K562 (cell line): ENCODE results near the gene CRACDL. TPM values are rescaled to one million over a fixed set of nuclear protein-coding genes. Genes with fewer than 3 reads are reported as not detected.

ENCODE experiments used
- ATAC-seq: fragments of 200-7000 bp; cut with Tn5 transposase; 3 replicates; pipeline ENCODE4 v1.9.1; 2020; ENCODE audit warnings: moderate library complexity
- BruUV-seq: library from RNA; stranded (reverse); fragments of 400-500 nt; replicated peaks from 2 replicates; lab custom pipeline; 2021; lab: Mats Ljungman, UMichigan
- CTCF ChIA-PET: fragments of 300-600 bp; formaldehyde crosslinking; extraction: SDS; loops from one replicate; lab custom pipeline; 2021; ENCODE audit warnings: low intra/inter-chr PET ratio; lab: Yijun Ruan, JAX
- POLR2A ChIA-PET: fragments of 300-600, 350-650 bp; sonication (Branson Sonifier 250); formaldehyde crosslinking; extraction: SDS; loops from one replicate; lab custom pipeline; 2021; ENCODE audit warnings: antibody characterized with exemption, inconsistent platforms; lab: Yijun Ruan, JAX
- DNase-seq, 4 experiments: peaks; one replicate each; pipeline versions ENCODE4 v3.0.0 to v3.0.0-alpha.2; 2011 to 2018; ENCODE audit warnings: low spot score in 3 of 4, mixed read lengths in 3 of 4; ENCODE audit errors: extremely low read depth in 1 of 4
- FAIRE-seq: peaks from 2 replicates; lab custom pipeline; 2011; peaks lifted over from hg19 to GRCh38; lab: Jason Lieb, UNC
- H2AFZ ChIP-seq: 2 replicates; pipeline ENCODE4 v1.6.0; 2011; ENCODE audit warnings: low read depth, low read length, control low read depth, inconsistent platforms
- H3K27ac ChIP-seq: fragments of 200-600 bp; 3 replicates; pipeline ENCODE4 v1.8.0; 2011; ENCODE audit warnings: low read depth, mild to moderate bottlenecking, control low read depth, inconsistent platforms, low read length, moderate library complexity, mixed read lengths; ENCODE audit errors: extremely low read depth
- H3K27me3 ChIP-seq, 2 experiments: fragments of 300-600 bp in 1 of 2; 2 replicates in 1 of 2; 3 replicates in 1 of 2; pipeline versions ENCODE4 v1.6.0 to v1.8.0; 2011; ENCODE audit warnings: inconsistent platforms in 2 of 2, low read length in 2 of 2, mild to moderate bottlenecking in 1 of 2, mixed read lengths in 1 of 2, moderate library complexity in 1 of 2; ENCODE audit not compliant: control insufficient read depth in 2 of 2, insufficient read depth in 2 of 2
- H3K36me3 ChIP-seq: fragments of 300-600 bp; 3 replicates; pipeline ENCODE4 v1.8.0; 2011; ENCODE audit warnings: mild to moderate bottlenecking, low read length, inconsistent platforms; ENCODE audit not compliant: control insufficient read depth, insufficient read depth
- H3K4me1 ChIP-seq, 2 experiments: fragments of 200-600 bp in 1 of 2; replicated peaks in 1 of 2; 2 replicates in 1 of 2; 3 replicates in 1 of 2; pipeline versions ENCODE4 v1.5.1 to v1.8.0; 2011; ENCODE audit warnings: inconsistent platforms in 2 of 2, low read length in 2 of 2, mild to moderate bottlenecking in 1 of 2, mixed read lengths in 1 of 2, moderate library complexity in 1 of 2; ENCODE audit not compliant: control insufficient read depth in 2 of 2, insufficient read depth in 2 of 2
- H3K4me2 ChIP-seq: 2 replicates; pipeline ENCODE4 v1.6.1; 2011; ENCODE audit warnings: low read length, control low read depth, inconsistent platforms, mixed read lengths; ENCODE audit not compliant: insufficient read depth
- H3K4me3 ChIP-seq: fragments of 200-600 bp; sonication (generic), shearing (Covaris generic); 2 replicates; pipeline ENCODE4 v1.5.1; 2016; ENCODE audit warnings: control low read depth, inconsistent platforms
- H3K79me2 ChIP-seq: fragments of 200-600 bp; 3 replicates; pipeline ENCODE4 v1.8.0; 2011; ENCODE audit warnings: low read length, inconsistent platforms; ENCODE audit not compliant: control insufficient read depth, insufficient read depth
- H3K9ac ChIP-seq, 2 experiments: 2 replicates each; pipeline versions ENCODE4 v1.6.0 to v1.6.1; 2011; ENCODE audit warnings: low read depth in 2 of 2, low read length in 2 of 2, control low read depth in 1 of 2, inconsistent platforms in 1 of 2, mild to moderate bottlenecking in 1 of 2, mixed read lengths in 1 of 2; ENCODE audit not compliant: insufficient read depth in 1 of 2
- H3K9me1 ChIP-seq: one replicate; pipeline ENCODE4 v1.6.0; 2011; ENCODE audit warnings: inconsistent platforms, mild to moderate bottlenecking, low read length, moderate library complexity; ENCODE audit not compliant: control insufficient read depth, insufficient read depth
- H3K9me3 ChIP-seq: replicated peaks from 2 replicates; pipeline ENCODE4 v1.5.1; 2011; ENCODE audit warnings: low read depth, low read length, inconsistent platforms; ENCODE audit not compliant: control insufficient read depth, insufficient read depth
- H4K20me1 ChIP-seq: replicated peaks from 2 replicates; pipeline ENCODE4 v1.6.1; 2011; ENCODE audit warnings: low read length, inconsistent platforms, mixed read lengths; ENCODE audit not compliant: control insufficient read depth, insufficient read depth
- ARHGAP35 ChIP-seq: fragments of 450-650 bp; IDR thresholded peaks from 2 replicates; pipeline ENCODE4 v1.6.1; 2018; ENCODE audit not compliant: partially characterized antibody
- BRCA1 ChIP-seq, 2 experiments: fragments of 450-650 bp in 1 of 2; sonication (generic) in 1 of 2; formaldehyde crosslinking in 1 of 2; IDR thresholded peaks; 2 replicates each; pipeline versions ENCODE4 v1.5.0 to v1.6.1; 2017 to 2020; ENCODE audit warnings: mild to moderate bottlenecking in 1 of 2, missing genetic modification reagents in 1 of 2
- CBFA2T3 ChIP-seq: fragments of 450-650 bp; IDR thresholded peaks from 2 replicates; pipeline ENCODE4 v1.6.1; 2017
- KLF6 ChIP-seq: fragments of 250-450 bp; sonication (Bioruptor Pico); IDR thresholded peaks from 2 replicates; pipeline ENCODE4 v1.4.0; 2020; ENCODE audit warnings: mild to moderate bottlenecking, moderate library complexity, borderline replicate concordance
- NCOA4 ChIP-seq: fragments of 450-650 bp; IDR thresholded peaks from 2 replicates; pipeline ENCODE4 v1.6.1; 2018; ENCODE audit warnings: mild to moderate bottlenecking; ENCODE audit not compliant: partially characterized antibody
- NFXL1 ChIP-seq: fragments of 450-650 bp; formaldehyde crosslinking; IDR thresholded peaks from 2 replicates; pipeline ENCODE4 v1.4.0; 2021; ENCODE audit warnings: mild to moderate bottlenecking
- PHB ChIP-seq: fragments of 250-450 bp; sonication (Bioruptor Pico); IDR thresholded peaks from 2 replicates; pipeline ENCODE4 v1.5.0; 2021
- ZNF511 ChIP-seq: sonication (generic); formaldehyde crosslinking; IDR thresholded peaks from 2 replicates; pipeline ENCODE4 v1.8.0; 2022; ENCODE audit warnings: mild to moderate bottlenecking, missing genetic modification reagents
- WGBS: fragments of 100-300 bp; shearing (Covaris generic); methylation state at CpG from one replicate; pipeline ENCODE4 v1.1.6; 2016; ENCODE audit warnings: low coverage, mixed read lengths; ENCODE audit not compliant: insufficient coverage; ENCODE audit errors: missing lambda C conversion rate; 5-methylcytosine and 5-hydroxymethylcytosine counted together
- in situ Hi-C: fragments of 300-500 bp; cut with MboI; formaldehyde crosslinking; loops from 4 replicates; pipeline ENCODE4 v1.15.0; 2018; ENCODE audit warnings: inconsistent platforms, mixed read lengths
- intact Hi-C: fragments of 100-400 bp; cut with micrococcal nuclease; formaldehyde crosslinking; loops from 2 replicates; pipeline ENCODE4 v1.14.2; 2022
- polyA plus RNA-seq, 8 experiments: library from polyadenylated mRNA; depleted of rRNA in 4 of 8; stranded (reverse) in 5 of 8; unstranded in 3 of 8; fragments of >200 nt; fragmentation: Nextera tagmentation in 2 of 8; fragmentation: Illumina TruSeq in 1 of 8; extraction: Ambion mirVana in 2 of 8; extraction: Trizol in 1 of 8; gene quantifications; 2 replicates each; pipeline versions ENCODE4 v1.2.1 to v1.2.3, GENCODE V29; 2011 to 2014; ENCODE audit warnings: inconsistent platforms in 1 of 8, missing spikeins in 1 of 8
- total RNA-seq, 7 experiments: library from RNA; depleted of rRNA in 6 of 7; stranded (reverse); fragments of >200 nt in 6 of 7; fragmentation: Illumina TruSeq in 2 of 7; extraction: Trizol in 2 of 7; gene quantifications; 2 replicates each; pipeline versions ENCODE4 v1.2.1 to v1.2.3, GENCODE V29; 2011 to 2021; ENCODE audit warnings: low replicate concordance in 1 of 7
- TF ChIP-seq, protein P1 (sequence below): fragments of 150-350 bp; conservative IDR thresholded peaks from 2 replicates; pipeline ENCODE4 v1.6.1; 2014; ENCODE audit warnings: low read length
- TF ChIP-seq, protein P2 (sequence below): fragments of 250-450 bp; sonication (Bioruptor Pico); IDR thresholded peaks from 2 replicates; pipeline ENCODE4 v1.9.0; 2021; ENCODE audit warnings: mild to moderate bottlenecking, inconsistent platforms
- TF ChIP-seq, protein P3 (sequence below): fragments of 450-650 bp; formaldehyde crosslinking; IDR thresholded peaks from 2 replicates; pipeline ENCODE4 v1.4.0; 2020; ENCODE audit warnings: mild to moderate bottlenecking, mixed read lengths

CRACDL gene
- total and polyA plus RNA-seq, 9 of the 15 experiments (the other 6 are each of a cell fraction or from before 2014, with no cell fraction given) = not detected

GRCh38 chr2:98778741-98779483 lies 157.1 kb downstream of the CRACDL start (continued):
- TF ChIP-seq, protein P1, sequence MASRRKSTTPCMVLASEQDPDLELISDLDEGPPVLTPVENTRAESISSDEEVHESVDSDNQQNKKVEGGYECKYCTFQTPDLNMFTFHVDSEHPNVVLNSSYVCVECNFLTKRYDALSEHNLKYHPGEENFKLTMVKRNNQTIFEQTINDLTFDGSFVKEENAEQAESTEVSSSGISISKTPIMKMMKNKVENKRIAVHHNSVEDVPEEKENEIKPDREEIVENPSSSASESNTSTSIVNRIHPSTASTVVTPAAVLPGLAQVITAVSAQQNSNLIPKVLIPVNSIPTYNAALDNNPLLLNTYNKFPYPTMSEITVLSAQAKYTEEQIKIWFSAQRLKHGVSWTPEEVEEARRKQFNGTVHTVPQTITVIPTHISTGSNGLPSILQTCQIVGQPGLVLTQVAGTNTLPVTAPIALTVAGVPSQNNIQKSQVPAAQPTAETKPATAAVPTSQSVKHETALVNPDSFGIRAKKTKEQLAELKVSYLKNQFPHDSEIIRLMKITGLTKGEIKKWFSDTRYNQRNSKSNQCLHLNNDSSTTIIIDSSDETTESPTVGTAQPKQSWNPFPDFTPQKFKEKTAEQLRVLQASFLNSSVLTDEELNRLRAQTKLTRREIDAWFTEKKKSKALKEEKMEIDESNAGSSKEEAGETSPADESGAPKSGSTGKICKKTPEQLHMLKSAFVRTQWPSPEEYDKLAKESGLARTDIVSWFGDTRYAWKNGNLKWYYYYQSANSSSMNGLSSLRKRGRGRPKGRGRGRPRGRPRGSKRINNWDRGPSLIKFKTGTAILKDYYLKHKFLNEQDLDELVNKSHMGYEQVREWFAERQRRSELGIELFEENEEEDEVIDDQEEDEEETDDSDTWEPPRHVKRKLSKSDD = no peak
- no peak for TF ChIP-seq PHB (CRISPR knock-in tag)

DNA sequence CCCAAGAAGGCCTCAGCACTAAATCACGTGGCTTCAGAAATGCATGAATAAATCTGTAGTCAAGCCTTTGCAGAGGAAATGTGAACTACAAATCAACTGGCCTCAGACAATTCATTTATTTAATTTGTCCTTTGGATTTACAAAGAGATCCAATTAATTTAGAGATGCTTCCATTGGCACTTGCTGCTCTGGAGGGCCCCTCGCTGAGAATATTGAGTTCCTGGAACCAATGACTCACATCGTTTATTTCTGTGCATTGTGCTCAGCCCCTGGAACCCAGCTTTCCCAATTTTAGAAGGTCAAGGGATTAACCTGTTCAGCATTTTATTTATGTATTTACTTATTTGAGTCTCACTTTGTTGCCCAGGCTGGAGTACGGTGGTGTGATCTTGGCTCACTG lies 157.9 kb downstream of the CRACDL start:
- intact Hi-C loops (no loop called here), in situ Hi-C loops (no loop called here)
- ATAC-seq (no peak), FAIRE-seq (no peak), DNase-seq (no peak)
- Histone ChIP-seq H3K4me1 (no peaks in the 10 kb centered on the region), H3K9me1 (no peaks in the 10 kb centered on the region), H3K36me3 (no peaks in the 10 kb centered on the region), H3K79me2 (no peaks in the 10 kb centered on the region), H2AFZ (no peak overlapping the region), H3K9ac (no peak overlapping the region), H3K27ac (no peak overlapping the region), H3K9me3 (no peaks in the 10 kb centered on the region), H3K4me2 (no peak overlapping the region), H3K27me3 (peaks cover 8 to 32% of the 10 kb centered on the region in 2 experiments; a peak in 4 of 5 replicates), H4K20me1 (no peaks in the 10 kb centered on the region), H3K4me3 (no peak overlapping the region)
- TF ChIP-seq ZNF511 (no peak), CBFA2T3 (no peak), NCOA4 (no peak), BRCA1 (IDR thresholded peaks at IDR 0.05) (no peak), BRCA1 (CRISPR knock-in tag; IDR thresholded peaks at IDR 0.05) (no peak), ARHGAP35 (no peak), NFXL1 (CRISPR knock-in tag) (no peak), KLF6 (CRISPR knock-in tag) (no peak)
- TF ChIP-seq, protein P2, sequence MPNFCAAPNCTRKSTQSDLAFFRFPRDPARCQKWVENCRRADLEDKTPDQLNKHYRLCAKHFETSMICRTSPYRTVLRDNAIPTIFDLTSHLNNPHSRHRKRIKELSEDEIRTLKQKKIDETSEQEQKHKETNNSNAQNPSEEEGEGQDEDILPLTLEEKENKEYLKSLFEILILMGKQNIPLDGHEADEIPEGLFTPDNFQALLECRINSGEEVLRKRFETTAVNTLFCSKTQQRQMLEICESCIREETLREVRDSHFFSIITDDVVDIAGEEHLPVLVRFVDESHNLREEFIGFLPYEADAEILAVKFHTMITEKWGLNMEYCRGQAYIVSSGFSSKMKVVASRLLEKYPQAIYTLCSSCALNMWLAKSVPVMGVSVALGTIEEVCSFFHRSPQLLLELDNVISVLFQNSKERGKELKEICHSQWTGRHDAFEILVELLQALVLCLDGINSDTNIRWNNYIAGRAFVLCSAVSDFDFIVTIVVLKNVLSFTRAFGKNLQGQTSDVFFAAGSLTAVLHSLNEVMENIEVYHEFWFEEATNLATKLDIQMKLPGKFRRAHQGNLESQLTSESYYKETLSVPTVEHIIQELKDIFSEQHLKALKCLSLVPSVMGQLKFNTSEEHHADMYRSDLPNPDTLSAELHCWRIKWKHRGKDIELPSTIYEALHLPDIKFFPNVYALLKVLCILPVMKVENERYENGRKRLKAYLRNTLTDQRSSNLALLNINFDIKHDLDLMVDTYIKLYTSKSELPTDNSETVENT (CRISPR knock-in tag) = no peak
- TF ChIP-seq, protein P3, sequence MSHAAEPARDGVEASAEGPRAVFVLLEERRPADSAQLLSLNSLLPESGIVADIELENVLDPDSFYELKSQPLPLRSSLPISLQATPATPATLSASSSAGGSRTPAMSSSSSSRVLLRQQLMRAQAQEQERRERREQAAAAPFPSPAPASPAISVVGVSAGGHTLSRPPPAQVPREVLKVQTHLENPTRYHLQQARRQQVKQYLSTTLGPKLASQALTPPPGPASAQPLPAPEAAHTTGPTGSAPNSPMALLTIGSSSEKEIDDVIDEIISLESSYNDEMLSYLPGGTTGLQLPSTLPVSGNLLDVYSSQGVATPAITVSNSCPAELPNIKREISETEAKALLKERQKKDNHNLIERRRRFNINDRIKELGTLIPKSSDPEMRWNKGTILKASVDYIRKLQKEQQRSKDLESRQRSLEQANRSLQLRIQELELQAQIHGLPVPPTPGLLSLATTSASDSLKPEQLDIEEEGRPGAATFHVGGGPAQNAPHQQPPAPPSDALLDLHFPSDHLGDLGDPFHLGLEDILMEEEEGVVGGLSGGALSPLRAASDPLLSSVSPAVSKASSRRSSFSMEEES (CRISPR knock-in tag) = no peak
- WGBS = 0% methylated on average over 4 of the region's 4 CpGs
- CTCF ChIA-PET = no interaction called here
- no TSS peak for BruUV-seq
- POLR2A ChIA-PET = interaction anchor here (1.5 kb wide), 1 partner anchor 12 kb away, joined by 3 read pairs; no protein-coding TSS in a partner anchor
